Stimulated activated CD4-positive, alpha-beta T cell treated with anti-CD3 and anti-CD28 coated beads, Interleukin-4, amount 100 ng/mL, for 24 hours (primary cell): ENCODE measurements around the gene CD58.
"Not testable (repeated sequence)": the region's sequence is repeated elsewhere in the genome, so short reads cannot be mapped to it uniquely, and the experiment has no call there.

Experiments used
- DNase-seq: peaks from one replicate; pipeline ENCODE4 v3.0.0-alpha.2; 2020

The CD58 gene

DNA sequence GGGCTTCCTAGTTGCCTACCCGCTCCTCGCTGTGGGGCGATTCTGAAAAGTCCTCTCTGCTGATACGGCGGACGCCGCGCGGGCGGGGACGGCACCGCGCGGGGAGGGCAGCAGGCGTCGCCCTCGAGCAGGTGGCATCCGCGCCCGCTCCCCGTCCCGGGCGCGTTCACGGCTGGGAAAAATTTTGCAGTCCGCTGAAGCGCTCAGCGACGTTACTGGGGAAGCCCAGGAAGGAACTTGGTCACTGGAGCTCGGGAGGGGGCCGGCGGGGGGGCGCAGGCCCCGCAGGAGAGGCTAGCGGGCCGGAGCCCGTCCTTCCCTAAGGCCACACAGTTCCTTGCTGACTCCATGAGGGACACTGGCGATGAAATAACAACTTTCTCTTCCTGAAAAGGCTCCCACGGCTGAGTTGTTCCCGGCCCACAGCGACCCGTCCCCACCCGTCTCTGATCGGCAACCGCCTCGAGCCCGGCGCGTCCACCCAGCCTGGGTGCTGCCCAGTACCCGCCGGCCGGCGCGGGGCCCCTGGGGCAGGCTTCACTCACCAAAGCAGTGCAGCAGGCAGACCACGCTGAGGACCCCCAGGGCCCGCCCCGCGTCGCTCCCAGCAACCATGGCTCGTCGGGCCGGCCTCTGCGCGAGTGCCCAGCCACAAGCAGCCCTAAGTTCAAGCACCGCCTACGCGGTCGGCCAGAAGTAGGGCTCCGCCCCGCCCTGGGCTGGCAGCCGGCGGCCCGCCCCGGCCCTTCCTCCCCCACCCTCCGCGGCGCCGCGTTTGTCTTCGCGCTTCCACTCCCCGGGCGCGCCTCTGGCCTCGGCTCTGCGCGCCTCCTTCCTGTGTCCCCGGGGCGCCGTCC is at the start of gene CD58:
CD58 (minus strand) TSS at position 669 of the 857 bp plus-strand sequence; CDS start at position 615, 54 bp downstream.
- DNase-seq: peak; percentile 83

- not testable (repeated sequence) for DNase-seq
These were observed 49.6 kb upstream of the CD58 start for GRCh38 chr1:116620392-116620791.

DNA sequence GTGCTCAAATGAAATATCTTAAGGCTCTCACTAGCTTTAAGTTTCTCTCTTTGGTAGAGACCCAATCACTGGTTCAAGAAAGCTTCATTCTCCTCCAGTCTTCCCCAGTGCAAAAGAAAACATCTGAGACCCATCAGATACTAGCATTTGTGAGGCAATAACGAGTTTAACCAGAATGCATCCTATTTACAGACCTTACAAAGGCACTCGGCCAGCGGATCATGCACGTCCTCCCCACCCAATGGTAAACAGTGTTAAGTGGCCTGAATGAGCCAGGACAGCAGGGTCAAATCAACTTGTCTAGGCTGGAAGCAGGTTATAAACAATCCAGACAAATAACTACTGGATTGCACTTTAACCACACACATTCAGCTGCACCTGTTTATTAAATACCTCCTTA is 48.3 kb upstream of the CD58 start:
- DNase-seq: not testable (repeated sequence)

DNA sequence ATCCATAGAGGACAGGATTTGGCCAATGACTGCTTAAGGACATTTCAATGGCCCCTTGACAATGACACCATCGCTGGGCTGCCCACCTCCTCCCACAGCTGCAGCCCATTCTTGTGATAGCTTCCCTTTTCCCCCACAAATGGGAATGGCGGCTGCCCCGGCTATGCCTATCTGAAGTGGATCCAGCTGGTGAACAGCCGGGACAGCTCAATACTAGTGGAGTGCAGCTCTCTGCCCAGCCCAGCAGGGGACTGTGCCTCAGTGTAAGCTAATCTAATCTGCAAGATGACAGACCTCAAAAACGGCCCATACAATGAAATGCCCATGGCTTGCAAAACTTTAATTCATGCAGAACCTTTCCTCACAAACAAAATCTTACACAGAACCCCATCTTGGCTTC is 47.0 kb upstream of the CD58 start:
- DNase-seq: not testable (repeated sequence)

- DNase-seq: not testable (repeated sequence)
These were observed 43.0 kb upstream of the CD58 start for GRCh38 chr1:116613825-116614224.

- not testable (repeated sequence) for DNase-seq
These were observed 39.1 kb upstream of the CD58 start for GRCh38 chr1:116609801-116610371.

DNA sequence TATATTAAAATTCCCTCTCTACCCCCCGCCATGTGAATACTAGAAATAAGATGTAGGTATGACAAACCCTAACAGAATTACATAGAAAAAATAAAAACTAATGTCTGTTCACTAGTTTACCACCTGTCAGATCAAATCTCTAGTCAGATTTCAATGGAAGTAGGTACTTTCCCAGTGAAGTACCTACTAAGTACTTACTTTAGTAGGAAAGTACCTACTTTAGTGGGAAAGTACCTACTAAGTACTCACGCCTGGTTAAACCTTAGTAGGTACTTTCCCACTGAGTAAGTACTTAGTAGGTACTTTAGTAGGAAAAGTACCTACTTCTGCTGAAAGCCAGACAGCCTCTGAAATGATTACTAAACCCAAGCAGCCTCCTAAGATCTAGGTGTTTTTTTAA is 38.0 kb upstream of the CD58 start:
- not testable (repeated sequence) for DNase-seq

DNA sequence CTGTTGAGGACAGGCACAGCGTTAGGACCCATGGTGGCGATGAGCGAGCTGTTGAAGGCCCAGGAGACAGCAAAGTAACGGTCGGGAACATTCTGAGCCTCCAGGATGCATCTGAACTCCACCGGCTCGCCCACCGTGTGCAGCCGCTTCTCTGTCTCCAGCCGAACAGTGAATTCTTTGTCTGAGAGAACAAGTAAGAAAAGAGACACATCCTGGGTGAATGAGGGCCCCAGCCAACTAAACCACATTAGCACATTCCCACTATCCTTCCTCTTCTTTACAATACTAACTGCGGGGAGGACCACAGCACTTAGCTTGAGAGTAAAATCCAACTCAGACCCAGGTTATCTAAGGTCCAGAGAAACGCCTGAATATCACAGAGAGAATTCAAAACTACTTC is 37.3 kb upstream of the CD58 start:
- DNase-seq: not testable (repeated sequence)

- not testable (repeated sequence) for DNase-seq
These were observed 36.6 kb upstream of the CD58 start for GRCh38 chr1:116607463-116607862.

GRCh38 chr1:116606067-116606466 is 35.2 kb upstream of the CD58 start:
- not testable (repeated sequence) for DNase-seq

DNA sequence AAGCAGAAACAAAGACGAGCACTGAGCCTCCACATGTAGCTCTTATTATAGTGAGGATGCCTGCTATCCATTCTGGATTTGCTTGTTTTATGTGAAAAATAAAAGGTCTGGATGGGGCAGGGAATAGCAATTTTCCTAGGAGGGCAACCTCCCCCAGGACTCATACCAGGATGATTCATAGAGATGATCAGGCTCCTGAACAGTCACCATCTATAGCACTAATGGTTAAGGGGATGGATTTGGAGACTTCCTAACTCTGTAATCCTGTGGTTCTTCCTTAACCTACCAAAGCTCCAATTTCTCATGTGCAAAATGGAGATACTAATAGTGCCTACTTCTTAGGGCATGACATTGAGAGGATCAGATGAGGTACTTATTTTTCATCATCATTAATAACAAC is 34.5 kb upstream of the CD58 start:
- no peak for DNase-seq

DNA sequence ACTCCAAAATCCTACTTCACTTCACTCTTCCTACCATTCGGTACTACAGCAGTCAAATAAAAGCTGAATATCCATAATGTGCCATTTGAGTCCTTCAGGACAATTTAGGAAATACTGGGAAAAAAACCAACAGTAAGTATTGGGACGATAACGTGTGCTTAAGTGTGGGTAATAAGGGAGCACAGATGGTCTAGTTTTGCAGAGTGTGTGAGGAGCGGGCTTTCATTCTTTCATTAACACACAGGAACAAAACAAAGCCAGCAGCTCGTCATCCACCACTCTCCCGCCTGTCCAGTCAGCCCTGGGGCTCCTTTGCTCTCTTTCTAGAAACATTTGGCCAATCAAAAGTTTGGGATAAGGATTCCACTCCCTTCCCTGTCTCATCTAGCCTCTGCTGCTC is 33.6 kb upstream of the CD58 start:
- DNase-seq: not testable (repeated sequence)

DNA sequence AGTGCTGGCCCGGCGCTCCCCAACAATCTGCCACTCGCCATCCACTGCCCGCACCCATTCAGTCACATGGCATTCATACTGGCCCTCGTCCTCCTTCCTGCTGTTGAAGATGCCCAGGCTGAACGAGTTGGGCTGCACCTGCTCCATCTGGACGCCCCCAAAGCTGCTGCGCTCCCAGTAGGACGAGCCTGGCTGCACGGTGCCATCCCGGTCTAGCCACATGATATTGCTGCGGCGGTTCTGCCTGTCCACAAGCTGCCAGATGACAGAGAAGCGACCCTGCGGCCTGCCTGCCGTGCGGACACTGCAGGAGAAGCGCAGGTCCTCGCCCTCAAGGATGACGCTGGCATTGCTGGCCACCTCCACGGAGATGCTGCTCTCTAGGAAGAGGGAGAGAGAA is 32.8 kb upstream of the CD58 start:
- not testable (repeated sequence) for DNase-seq

DNA sequence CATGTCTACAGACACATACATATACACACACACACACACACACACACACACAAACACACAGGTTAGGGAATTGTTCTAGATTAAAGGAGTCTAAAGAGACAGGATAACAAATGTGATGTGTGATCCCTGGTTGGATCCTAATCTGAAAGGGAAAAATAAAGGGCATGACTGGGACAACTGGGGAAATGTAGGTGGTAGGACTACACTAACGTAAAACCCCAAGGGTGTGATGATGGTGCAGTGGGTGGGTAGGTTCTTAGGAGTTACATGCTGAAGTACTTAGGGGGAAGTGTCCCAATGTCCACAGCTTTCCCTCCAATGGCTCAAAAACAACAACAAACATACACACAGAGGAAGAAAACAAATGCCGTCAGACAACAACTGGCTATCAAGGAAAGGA is 28.5 kb upstream of the CD58 start:
- DNase-seq: not testable (repeated sequence)

DNA sequence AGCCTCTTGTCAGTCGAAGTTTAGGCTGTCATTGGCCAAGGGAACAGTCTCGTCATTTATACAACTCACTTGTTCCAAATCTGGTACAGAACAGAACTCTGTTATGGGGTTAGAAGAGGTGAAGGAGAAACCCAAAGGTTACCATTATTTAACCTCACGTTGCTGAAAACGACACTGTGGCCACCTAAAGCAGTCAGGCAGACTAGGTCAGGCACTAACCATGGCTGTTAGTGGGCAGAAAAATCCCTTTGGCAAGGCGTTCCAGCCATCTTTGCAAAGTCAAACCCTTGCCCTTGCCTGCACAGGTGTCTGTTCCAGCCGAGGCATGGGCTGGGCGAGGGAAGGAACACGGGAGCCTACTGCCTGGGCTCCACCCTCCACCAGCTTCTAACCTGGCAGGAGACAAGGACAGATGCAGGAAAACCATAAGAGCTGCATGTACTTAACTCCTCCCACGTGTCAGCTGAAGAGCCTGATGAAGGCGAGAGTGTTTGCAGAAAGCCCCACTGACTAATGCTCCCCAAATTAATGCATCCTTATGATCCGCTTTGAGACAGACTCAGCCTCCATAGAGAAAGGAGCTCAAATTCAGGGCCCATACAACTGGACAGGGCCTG is 27.7 kb upstream of the CD58 start:
- DNase-seq: not testable (repeated sequence)

GRCh38 chr1:116597388-116597787 is 26.6 kb upstream of the CD58 start:
- DNase-seq: not testable (repeated sequence)

GRCh38 chr1:116596742-116597307 is 26.0 kb upstream of the CD58 start:
- DNase-seq: not testable (repeated sequence)

- DNase-seq: peak; percentile 55
These were observed 25.3 kb upstream of the CD58 start for GRCh38 chr1:116595946-116596741.

DNA sequence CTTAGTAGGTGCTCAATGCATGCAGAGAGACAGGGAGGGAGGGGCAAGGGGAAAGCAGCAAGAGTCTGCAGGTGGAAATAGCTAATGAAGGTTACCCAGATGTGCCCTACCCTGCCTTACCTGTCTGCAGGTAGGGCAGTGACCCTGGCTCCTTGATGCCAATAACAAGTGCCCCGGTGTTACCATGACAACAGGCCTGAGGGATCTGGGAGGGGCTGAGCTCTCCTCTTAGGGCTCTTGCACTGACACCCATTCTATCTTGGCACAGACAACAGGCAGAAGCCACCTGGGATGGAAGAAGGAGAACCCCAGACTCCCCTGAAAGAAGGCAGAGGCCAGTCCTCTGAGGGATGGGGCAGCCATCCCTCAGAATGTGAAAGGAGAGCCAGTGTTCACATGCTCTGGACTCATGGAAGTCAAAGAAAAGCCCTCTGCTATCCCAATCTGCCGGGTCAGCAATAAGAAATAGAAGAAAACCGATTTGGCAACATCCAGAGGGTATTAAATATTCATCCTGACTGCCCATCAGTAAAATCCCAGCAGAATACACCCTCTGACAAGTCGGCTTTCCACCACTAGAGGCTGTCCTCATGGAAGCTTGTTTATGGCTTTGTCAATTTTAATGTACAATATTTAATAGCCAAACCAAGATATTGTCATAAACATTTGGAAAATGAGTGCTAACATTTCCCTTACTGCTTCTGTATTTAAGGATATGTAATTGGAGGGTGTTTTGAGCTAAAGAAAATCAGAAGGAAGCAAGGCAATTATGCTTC is 24.4 kb upstream of the CD58 start:
- DNase-seq: not testable (repeated sequence)

- DNase-seq: not testable (repeated sequence)
These were observed 23.2 kb upstream of the CD58 start for GRCh38 chr1:116593977-116594376.

DNA sequence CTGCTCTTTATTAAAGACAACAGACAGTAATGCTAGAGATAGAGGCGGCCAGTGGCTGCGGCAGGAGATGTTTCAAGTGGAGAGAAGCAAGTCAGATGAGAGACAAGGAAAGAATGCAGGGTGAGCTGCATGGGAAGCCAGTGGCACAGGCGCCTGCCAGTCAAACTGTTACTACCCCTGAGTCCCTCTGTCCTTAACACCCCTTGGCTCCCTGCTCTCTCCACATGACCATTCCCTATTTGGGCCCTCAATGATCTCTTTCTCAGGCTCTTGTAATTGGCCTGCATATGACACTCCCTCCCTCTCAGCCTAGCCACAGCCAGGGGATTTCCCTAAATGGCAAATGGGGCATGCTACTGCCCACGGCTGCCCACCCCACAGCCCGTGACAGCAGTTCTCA is 22.6 kb upstream of the CD58 start:
- DNase-seq: not testable (repeated sequence)
